ENCODE data around the gene LRP2. TPM values are rescaled to one million over a fixed set of nuclear protein-coding genes. Genes with fewer than 3 reads are reported as not detected.

Gene LRP2
- total and polyA plus RNA-seq, 2 of the 8 experiments (the other 6 are each of a cell fraction or from before 2014, with no cell fraction given), result 2.0 to 2.9 TPM

- Histone ChIP-seq H2BK5ac (ENCODE audit: low read depth, low read length) (no peak overlapping the region), H3K4me2 (ENCODE audit: insufficient read depth in 1 of 2, low read depth in 2 of 2, low read length in 2 of 2) (no peak overlapping the region), H3K4me3 (ENCODE audit: extremely low read depth in 1 of 4, insufficient read depth in 2 of 4, low read depth in 3 of 4, low read length in 4 of 4) (no peak overlapping the region), H3K9me3 (ENCODE audit: insufficient read depth in 2 of 2, low read depth in 1 of 2, low read length in 1 of 2) (no peaks in the 10 kb centered on the region), H3K9ac (replicated peaks in 1 of 4; ENCODE audit: extremely low read depth in 1 of 4, low read depth in 3 of 4, low read length in 3 of 4) (no peak overlapping the region), H2BK120ac (replicated peaks; ENCODE audit: low read depth, low read length) (no peak overlapping the region), H3K79me2 (ENCODE audit: control insufficient read depth in 1 of 2, insufficient read depth in 2 of 2, low read length in 2 of 2) (no peaks in the 10 kb centered on the region), H4K5ac (ENCODE audit: insufficient read length, low read depth, low read length) (no peak overlapping the region), H3K18ac (ENCODE audit: extremely low read depth, low read length) (no peak overlapping the region), H3K14ac (ENCODE audit: insufficient read length) (no peak overlapping the region), H3K56ac (replicated peaks; ENCODE audit: insufficient read length, low read depth, low read length) (no peak overlapping the region), H4K8ac (ENCODE audit: extremely low read depth, insufficient read depth, low read length) (no peak overlapping the region), H2BK15ac (ENCODE audit: low read length) (no peak overlapping the region), H4K91ac (replicated peaks; ENCODE audit: insufficient read length, low read length) (no peak overlapping the region), H2AK5ac (ENCODE audit: low read depth, low read length) (no peak overlapping the region), H3K23me2 (ENCODE audit: low read depth, low read length) (no peaks in the 10 kb centered on the region), H3K23ac (ENCODE audit: insufficient read length) (no peak overlapping the region), H3K36me3 (ENCODE audit: control insufficient read depth in 2 of 4, insufficient read depth in 4 of 4, low read length in 3 of 4) (no peaks in the 10 kb centered on the region), H3K4ac (replicated peaks; ENCODE audit: insufficient read length, low read depth, low read length) (no peak overlapping the region), H2AFZ (ENCODE audit: low read length) (no peak overlapping the region), H3K79me1 (ENCODE audit: low read depth, low read length) (no peaks in the 10 kb centered on the region), H2BK12ac (ENCODE audit: low read depth, low read length) (no peak overlapping the region), H3K27ac (ENCODE audit: low read depth, low read length) (no peak overlapping the region), H3K4me1 (replicated peaks in 1 of 4; ENCODE audit: control insufficient read depth in 3 of 4, insufficient read depth in 4 of 4, low read length in 3 of 4) (no peaks in the 10 kb centered on the region), H2BK20ac (ENCODE audit: low read length) (no peak overlapping the region), H3K27me3 (replicated peaks in 1 of 4; ENCODE audit: control insufficient read depth in 3 of 4, extremely low read depth in 1 of 4, insufficient read depth in 3 of 4, low read length in 3 of 4) (no peaks in the 10 kb centered on the region), H4K20me1 (replicated peaks in 1 of 2; ENCODE audit: control insufficient read depth in 1 of 2, insufficient read depth in 2 of 2, low read length in 2 of 2) (no peaks in the 10 kb centered on the region)
- ChIA-PET CTCF (ENCODE audit: partially characterized antibody) (no interaction called here), POLR2A (ENCODE audit: partially characterized antibody) (no interaction called here)
- DNase-seq (ENCODE audit: low read depth in 1 of 2, low spot score in 2 of 2) (no peak), FAIRE-seq (no peak)
- 91% methylated on average over 2 of the region's 2 CpGs; no CpG with 5 or more reads in 1 of the 2 experiments for WGBS, 2 experiments (ENCODE audit: extremely low coverage in 1 of 2, insufficient coverage in 1 of 2, insufficient read length in 1 of 2, insufficient replicate concordance in 2 of 2, low coverage in 1 of 2, low lambda C conversion rate in 2 of 2, missing lambda C conversion rate in 1 of 2)
- no peak for TF ChIP-seq MAX (IDR thresholded peaks at IDR 0.05)
- no peak for TF ChIP-seq JUN (IDR thresholded peaks at IDR 0.05; ENCODE audit: low read depth, low read length)
- no peak for TF ChIP-seq FOSL1 (IDR thresholded peaks at IDR 0.05; ENCODE audit: insufficient read depth, low read depth, low read length)
- TF ChIP-seq KDM5A (IDR thresholded peaks at IDR 0.05; ENCODE audit: low read length), result no peak
- no peak for TF ChIP-seq E2F6 (IDR thresholded peaks at IDR 0.05)
- no peak for TF ChIP-seq SP2 (IDR thresholded peaks at IDR 0.05; ENCODE audit: low read length)
- TF ChIP-seq PHF8 (conservative IDR thresholded peaks at IDR 0.05; ENCODE audit: low read depth, low read length), result no peak
- TF ChIP-seq NANOG (IDR thresholded peaks at IDR 0.05; ENCODE audit: insufficient read depth, low read depth, low read length, poor library complexity, severe bottlenecking), result no peak
- no peak for TF ChIP-seq SP4 (IDR thresholded peaks at IDR 0.05; ENCODE audit: low read length)
- TF ChIP-seq SIRT6 (IDR thresholded peaks at IDR 0.05; ENCODE audit: low read length), result no peak
- no peak for TF ChIP-seq CTBP2 (IDR thresholded peaks at IDR 0.05; ENCODE audit: borderline replicate concordance, insufficient read depth, insufficient read length, low read length)
- TF ChIP-seq JUND (IDR thresholded peaks at IDR 0.05; ENCODE audit: low read length), result no peak
- no peak for TF ChIP-seq EP300 (IDR thresholded peaks at IDR 0.05; ENCODE audit: borderline replicate concordance in 1 of 2, low read depth in 2 of 2, low read length in 2 of 2)
- no peak for TF ChIP-seq SUZ12 (IDR thresholded peaks at IDR 0.05; ENCODE audit: low read length)
Measured at GRCh38 chr2:169182573-169182972, 179.8 kb downstream of the LRP2 start.

All from H1 (cell line).